HepG2 (cell line): ENCODE results near the gene VEPH1. TPM values are rescaled to one million over a fixed set of nuclear protein-coding genes. Genes with fewer than 3 reads are reported as not detected.

Experiments
- ATAC-seq: fragments of 200-7000 bp; cut with Tn5 transposase; 3 replicates; pipeline ENCODE4 v1.9.1; 2020; ENCODE audit warnings: mild to moderate bottlenecking, moderate library complexity
- BruUV-seq: library from RNA; stranded (reverse); fragments of 400-500 nt; replicated peaks from 2 replicates; lab custom pipeline; 2021; lab: Mats Ljungman, UMichigan
- CTCF ChIA-PET: fragments of 300-600 bp; formaldehyde crosslinking; extraction: SDS; loops from one replicate; lab custom pipeline; 2021; ENCODE audit warnings: low total read pairs, inconsistent platforms, low intra/inter-chr PET ratio; lab: Yijun Ruan, JAX
- POLR2A ChIA-PET: fragments of 350-600 bp; sonication (Branson Sonifier 250); formaldehyde crosslinking; loops from one replicate; lab custom pipeline; 2020; ENCODE audit warnings: antibody characterized with exemption, inconsistent platforms; lab: Yijun Ruan, JAX
- DNase-seq: peaks from one replicate; pipeline ENCODE4 v3.0.0-alpha.2; 2015; ENCODE audit warnings: low spot score
- FAIRE-seq: peaks from 3 replicates; lab custom pipeline; 2011; peaks lifted over from hg19 to GRCh38; lab: Jason Lieb, UNC
- H2AFZ ChIP-seq: one replicate; pipeline ENCODE4 v1.6.1; 2011; ENCODE audit warnings: low read length, inconsistent platforms
- H3K27ac ChIP-seq: fragments of 300-600 bp; 3 replicates; pipeline ENCODE4 v1.8.0; 2011; ENCODE audit warnings: mixed run types, mild to moderate bottlenecking, mixed read lengths, low read length, inconsistent platforms; ENCODE audit not compliant: insufficient read depth; ENCODE audit errors: extremely low read length
- H3K27me3 ChIP-seq, 2 experiments: fragments of 200-600 bp in 1 of 2; 2 replicates in 1 of 2; 3 replicates in 1 of 2; pipeline versions ENCODE4 v1.6.0 to v1.8.0; 2011; ENCODE audit warnings: low read length in 2 of 2, mild to moderate bottlenecking in 2 of 2, moderate library complexity in 2 of 2, inconsistent platforms in 1 of 2; ENCODE audit not compliant: insufficient read depth in 2 of 2, control insufficient read depth in 1 of 2
- H3K36me3 ChIP-seq, 2 experiments: fragments of 200-600 bp in 1 of 2; replicated peaks in 1 of 2; 2 replicates in 1 of 2; 3 replicates in 1 of 2; pipeline versions ENCODE4 v1.5.1 to v1.8.0; 2011; ENCODE audit warnings: low read length in 2 of 2, inconsistent platforms in 1 of 2; ENCODE audit not compliant: insufficient read depth in 2 of 2, control insufficient read depth in 1 of 2
- H3K4me1 ChIP-seq: 2 replicates; pipeline ENCODE4 v1.5.1; 2012; ENCODE audit warnings: low read length, inconsistent platforms; ENCODE audit not compliant: insufficient read depth
- H3K4me2 ChIP-seq: 2 replicates; pipeline ENCODE4 v1.6.0; 2011; ENCODE audit warnings: low read depth, low read length, inconsistent platforms
- H3K4me3 ChIP-seq, 3 experiments: fragments of 200-600 bp in 1 of 3; sonication (generic), shearing (Covaris generic) in 1 of 3; replicated peaks in 1 of 3; 2 replicates each; pipeline ENCODE4 v1.5.1; 2011 to 2016; ENCODE audit warnings: low read length in 3 of 3, inconsistent platforms in 2 of 3, low read depth in 2 of 3, mild to moderate bottlenecking in 2 of 3, control low read depth in 1 of 3, mixed read lengths in 1 of 3; ENCODE audit not compliant: insufficient read depth in 1 of 3
- H3K79me2 ChIP-seq: one replicate; pipeline ENCODE4 v1.6.1; 2011; ENCODE audit warnings: low read length, inconsistent platforms; ENCODE audit not compliant: insufficient read depth
- H3K9ac ChIP-seq: 2 replicates; pipeline ENCODE4 v1.6.0; 2011; ENCODE audit warnings: mild to moderate bottlenecking, low read depth, low read length, inconsistent platforms; ENCODE audit not compliant: insufficient read depth
- H3K9me3 ChIP-seq: 2 replicates; pipeline ENCODE4 v1.5.1; 2012; ENCODE audit warnings: mild to moderate bottlenecking, low read length
- H4K20me1 ChIP-seq: 2 replicates; pipeline ENCODE4 v1.6.0; 2011; ENCODE audit warnings: inconsistent platforms, mild to moderate bottlenecking, low read length, moderate library complexity; ENCODE audit not compliant: insufficient read depth
- ASH2L ChIP-seq: fragments of 300-600, 200-600 bp; sonication (generic); IDR thresholded peaks from 2 replicates; pipeline ENCODE4 v1.7.0; 2017; ENCODE audit warnings: low read depth, mild to moderate bottlenecking, moderate library complexity, mixed read lengths, low read length; ENCODE audit not compliant: insufficient read length
- EEA1 ChIP-seq: sonication (generic); formaldehyde crosslinking; IDR thresholded peaks from 2 replicates; pipeline ENCODE4 v1.5.1; 2020; ENCODE audit warnings: mild to moderate bottlenecking, missing genetic modification reagents, borderline replicate concordance
- EZH2 ChIP-seq: conservative IDR thresholded peaks from 2 replicates; pipeline ENCODE4 v1.6.1; 2012; ENCODE audit warnings: mild to moderate bottlenecking, low read depth, low read length, moderate library complexity
- NFKBIZ ChIP-seq: IDR thresholded peaks from 2 replicates; pipeline ENCODE4 v1.6.1; 2018; ENCODE audit warnings: missing genetic modification reagents, missing compliant biosample characterization
- POLR2A ChIP-seq, 2 experiments: IDR thresholded peaks; 2 replicates each; pipeline ENCODE4 v1.6.1; 2011; ENCODE audit warnings: low read depth in 2 of 2, low read length in 2 of 2, mild to moderate bottlenecking in 1 of 2, moderate library complexity in 1 of 2; ENCODE audit not compliant: insufficient read depth in 1 of 2
- RORA ChIP-seq: sonication (generic); formaldehyde crosslinking; IDR thresholded peaks from 2 replicates; pipeline ENCODE4 v1.5.0; 2020; ENCODE audit warnings: mild to moderate bottlenecking, missing genetic modification reagents, moderate library complexity
- SIX1 ChIP-seq: sonication (generic); formaldehyde crosslinking; IDR thresholded peaks from 2 replicates; pipeline ENCODE4 v1.4.0; 2020; ENCODE audit warnings: missing genetic modification reagents, borderline replicate concordance
- SRF ChIP-seq: IDR thresholded peaks from 2 replicates; pipeline ENCODE4 v1.6.1; 2011; ENCODE audit warnings: mild to moderate bottlenecking, low read depth, low read length, moderate library complexity
- SYNCRIP ChIP-seq: fragments of 200-400 bp; formaldehyde crosslinking; IDR thresholded peaks from 2 replicates; pipeline ENCODE4 v1.6.1; 2018; ENCODE audit warnings: mild to moderate bottlenecking, low read depth, low read length; ENCODE audit not compliant: insufficient read depth
- XBP1 ChIP-seq: sonication (generic); formaldehyde crosslinking; IDR thresholded peaks from 2 replicates; pipeline ENCODE4 v1.5.0; 2020; ENCODE audit warnings: missing genetic modification reagents
- ZMYM3 ChIP-seq: sonication (generic); formaldehyde crosslinking; IDR thresholded peaks from 2 replicates; pipeline ENCODE4 v1.5.1; 2020; ENCODE audit warnings: mild to moderate bottlenecking, missing genetic modification reagents
- ZNF136 ChIP-seq: sonication (generic); formaldehyde crosslinking; IDR thresholded peaks from 2 replicates; pipeline ENCODE4 v1.8.1; 2022; ENCODE audit warnings: low read depth, mild to moderate bottlenecking, moderate library complexity, missing genetic modification reagents
- ZNF205 ChIP-seq: IDR thresholded peaks from 2 replicates; pipeline ENCODE4 v1.6.1; 2018; ENCODE audit warnings: missing biosample characterization, missing genetic modification reagents
- ZNF547 ChIP-seq: sonication (generic); formaldehyde crosslinking; IDR thresholded peaks from 2 replicates; pipeline ENCODE4 v1.5.1; 2020; ENCODE audit warnings: mild to moderate bottlenecking, missing genetic modification reagents
- ZNF556 ChIP-seq: sonication (generic); formaldehyde crosslinking; IDR thresholded peaks from 2 replicates; pipeline ENCODE4 v1.4.0; 2020; ENCODE audit warnings: mild to moderate bottlenecking, missing genetic modification reagents, borderline replicate concordance
- ZNF674 ChIP-seq: sonication (generic); formaldehyde crosslinking; IDR thresholded peaks from 2 replicates; pipeline ENCODE4 v1.5.0; 2020; ENCODE audit warnings: low read depth, mild to moderate bottlenecking, missing genetic modification reagents
- WGBS: methylation state at CpG from one replicate; pipeline ENCODE4 v1.1.6; 2017; ENCODE audit warnings: low lambda C conversion rate; 5-methylcytosine and 5-hydroxymethylcytosine counted together
- in situ Hi-C: cut with HindIII; loops from 2 replicates; pipeline ENCODE4 v1.10.0; 2017; ENCODE audit warnings: low pct_unique_long_range_greater_than_20kb; ENCODE audit not compliant: extremely low pct_ligation_motif_present
- intact Hi-C: fragments of 100-400 bp; cut with micrococcal nuclease; formaldehyde crosslinking; loops from one replicate; pipeline ENCODE4 v1.10.0; 2022; ENCODE audit not compliant: unreplicated experiment
- polyA plus RNA-seq, 8 experiments: library from polyadenylated mRNA; depleted of rRNA in 3 of 8; stranded (reverse) in 7 of 8; unstranded in 1 of 8; fragments of >200 nt; fragmentation: Illumina TruSeq in 4 of 8; extraction: Trizol in 4 of 8; gene quantifications; 2 replicates each; pipeline versions ENCODE4 v1.2.1 to v1.2.3, GENCODE V29; 2011 to 2016; ENCODE audit warnings: low read depth in 4 of 8, missing spikeins in 1 of 8, mixed read lengths in 1 of 8; ENCODE audit not compliant: insufficient read depth in 1 of 8
- total RNA-seq, 5 experiments: library from RNA; depleted of rRNA; stranded (reverse); fragments of >200 nt; fragmentation: Illumina TruSeq; extraction: Trizol; gene quantifications; 2 replicates each; pipeline ENCODE4 v1.2.3, GENCODE V29; 2016; ENCODE audit warnings: low read depth in 1 of 5
- TF ChIP-seq, protein P1 (sequence below): sonication (generic); formaldehyde crosslinking; IDR thresholded peaks from 2 replicates; pipeline ENCODE4 v1.5.0; 2020; ENCODE audit warnings: mild to moderate bottlenecking, missing genetic modification reagents, borderline replicate concordance
- TF ChIP-seq, protein P2 (sequence below): sonication (generic); formaldehyde crosslinking; IDR thresholded peaks from 2 replicates; pipeline ENCODE4 v1.4.0; 2020; ENCODE audit warnings: missing genetic modification reagents, borderline replicate concordance
- TF ChIP-seq, protein P3 (sequence below): sonication (generic); formaldehyde crosslinking; IDR thresholded peaks from 2 replicates; pipeline ENCODE4 v1.5.0; 2020; ENCODE audit warnings: mild to moderate bottlenecking, missing genetic modification reagents, borderline replicate concordance

The VEPH1 gene
- total and polyA plus RNA-seq, 2 of the 13 experiments (the other 11 are each of a cell fraction or from before 2014, with no cell fraction given): not detected

DNA sequence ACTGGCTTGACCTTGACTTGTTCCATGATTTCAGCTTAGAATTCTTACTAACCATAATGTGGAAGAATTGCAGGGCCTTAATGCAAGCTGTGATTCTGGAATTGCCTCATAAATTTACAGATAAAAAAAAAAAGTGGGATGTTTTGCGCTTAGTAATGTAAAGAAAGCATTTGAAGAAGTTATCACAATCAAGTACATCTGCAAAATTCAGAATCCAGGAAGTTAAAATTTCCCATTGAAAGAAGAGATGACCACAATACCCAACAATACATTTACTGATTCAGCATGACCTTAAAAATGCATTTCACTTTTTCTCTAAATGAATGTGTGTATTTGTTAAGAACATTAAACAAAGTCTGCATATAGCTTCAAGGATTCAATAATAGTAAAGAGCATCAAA lies 278.2 kb downstream of the VEPH1 start:
- Histone ChIP-seq H3K9me3 (no peaks in the 10 kb centered on the region), H3K79me2 (no peaks in the 10 kb centered on the region), H2AFZ (no peak overlapping the region), H3K27me3 (peaks cover 0 to 3% of the 10 kb centered on the region in 2 experiments; a peak in 1 of 5 replicates), H3K4me2 (no peak overlapping the region), H4K20me1 (no peaks in the 10 kb centered on the region), H3K9ac (no peak overlapping the region), H3K4me1 (no peaks in the 10 kb centered on the region), H3K27ac (no peak overlapping the region), H3K36me3 (no peaks in the 10 kb centered on the region), H3K4me3 (no peak overlapping the region)
- no TSS peak for BruUV-seq
- POLR2A ChIA-PET: no interaction called here
- ATAC-seq: no peak
- no peak for DNase-seq
- no peak for FAIRE-seq
- TF ChIP-seq ZNF205: no peak
- no peak for TF ChIP-seq SRF
- no peak for TF ChIP-seq POLR2A (IDR thresholded peaks at IDR 0.05; ENCODE audit: insufficient read depth in 1 of 2, low read depth in 2 of 2, low read length in 2 of 2)
- TF ChIP-seq, protein P1, sequence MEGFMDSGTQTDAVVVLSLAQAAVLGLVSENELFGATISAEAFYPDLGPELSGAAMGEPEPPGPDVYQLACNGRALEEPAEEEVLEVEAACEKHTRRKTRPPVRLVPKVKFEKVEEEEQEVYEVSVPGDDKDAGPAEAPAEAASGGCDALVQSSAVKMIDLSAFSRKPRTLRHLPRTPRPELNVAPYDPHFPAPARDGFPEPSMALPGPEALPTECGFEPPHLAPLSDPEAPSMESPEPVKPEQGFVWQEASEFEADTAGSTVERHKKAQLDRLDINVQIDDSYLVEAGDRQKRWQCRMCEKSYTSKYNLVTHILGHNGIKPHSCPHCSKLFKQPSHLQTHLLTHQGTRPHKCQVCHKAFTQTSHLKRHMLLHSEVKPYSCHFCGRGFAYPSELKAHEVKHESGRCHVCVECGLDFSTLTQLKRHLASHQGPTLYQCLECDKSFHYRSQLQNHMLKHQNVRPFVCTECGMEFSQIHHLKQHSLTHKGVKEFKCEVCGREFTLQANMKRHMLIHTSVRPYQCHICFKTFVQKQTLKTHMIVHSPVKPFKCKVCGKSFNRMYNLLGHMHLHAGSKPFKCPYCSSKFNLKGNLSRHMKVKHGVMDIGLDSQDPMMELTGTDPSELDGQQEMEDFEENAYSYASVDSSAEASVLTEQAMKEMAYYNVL (CRISPR knock-in tag): no peak
- TF ChIP-seq SYNCRIP: no peak
- TF ChIP-seq RORA (CRISPR knock-in tag): no peak
- no peak for TF ChIP-seq NFKBIZ
- TF ChIP-seq XBP1: no peak
- no peak for TF ChIP-seq ZNF136 (CRISPR knock-in tag)
- TF ChIP-seq ZNF674 (CRISPR knock-in tag): no peak
- TF ChIP-seq SIX1: no peak
- TF ChIP-seq, protein P2, sequence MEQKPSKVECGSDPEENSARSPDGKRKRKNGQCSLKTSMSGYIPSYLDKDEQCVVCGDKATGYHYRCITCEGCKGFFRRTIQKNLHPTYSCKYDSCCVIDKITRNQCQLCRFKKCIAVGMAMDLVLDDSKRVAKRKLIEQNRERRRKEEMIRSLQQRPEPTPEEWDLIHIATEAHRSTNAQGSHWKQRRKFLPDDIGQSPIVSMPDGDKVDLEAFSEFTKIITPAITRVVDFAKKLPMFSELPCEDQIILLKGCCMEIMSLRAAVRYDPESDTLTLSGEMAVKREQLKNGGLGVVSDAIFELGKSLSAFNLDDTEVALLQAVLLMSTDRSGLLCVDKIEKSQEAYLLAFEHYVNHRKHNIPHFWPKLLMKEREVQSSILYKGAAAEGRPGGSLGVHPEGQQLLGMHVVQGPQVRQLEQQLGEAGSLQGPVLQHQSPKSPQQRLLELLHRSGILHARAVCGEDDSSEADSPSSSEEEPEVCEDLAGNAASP (CRISPR knock-in tag): no peak
- TF ChIP-seq, protein P3, sequence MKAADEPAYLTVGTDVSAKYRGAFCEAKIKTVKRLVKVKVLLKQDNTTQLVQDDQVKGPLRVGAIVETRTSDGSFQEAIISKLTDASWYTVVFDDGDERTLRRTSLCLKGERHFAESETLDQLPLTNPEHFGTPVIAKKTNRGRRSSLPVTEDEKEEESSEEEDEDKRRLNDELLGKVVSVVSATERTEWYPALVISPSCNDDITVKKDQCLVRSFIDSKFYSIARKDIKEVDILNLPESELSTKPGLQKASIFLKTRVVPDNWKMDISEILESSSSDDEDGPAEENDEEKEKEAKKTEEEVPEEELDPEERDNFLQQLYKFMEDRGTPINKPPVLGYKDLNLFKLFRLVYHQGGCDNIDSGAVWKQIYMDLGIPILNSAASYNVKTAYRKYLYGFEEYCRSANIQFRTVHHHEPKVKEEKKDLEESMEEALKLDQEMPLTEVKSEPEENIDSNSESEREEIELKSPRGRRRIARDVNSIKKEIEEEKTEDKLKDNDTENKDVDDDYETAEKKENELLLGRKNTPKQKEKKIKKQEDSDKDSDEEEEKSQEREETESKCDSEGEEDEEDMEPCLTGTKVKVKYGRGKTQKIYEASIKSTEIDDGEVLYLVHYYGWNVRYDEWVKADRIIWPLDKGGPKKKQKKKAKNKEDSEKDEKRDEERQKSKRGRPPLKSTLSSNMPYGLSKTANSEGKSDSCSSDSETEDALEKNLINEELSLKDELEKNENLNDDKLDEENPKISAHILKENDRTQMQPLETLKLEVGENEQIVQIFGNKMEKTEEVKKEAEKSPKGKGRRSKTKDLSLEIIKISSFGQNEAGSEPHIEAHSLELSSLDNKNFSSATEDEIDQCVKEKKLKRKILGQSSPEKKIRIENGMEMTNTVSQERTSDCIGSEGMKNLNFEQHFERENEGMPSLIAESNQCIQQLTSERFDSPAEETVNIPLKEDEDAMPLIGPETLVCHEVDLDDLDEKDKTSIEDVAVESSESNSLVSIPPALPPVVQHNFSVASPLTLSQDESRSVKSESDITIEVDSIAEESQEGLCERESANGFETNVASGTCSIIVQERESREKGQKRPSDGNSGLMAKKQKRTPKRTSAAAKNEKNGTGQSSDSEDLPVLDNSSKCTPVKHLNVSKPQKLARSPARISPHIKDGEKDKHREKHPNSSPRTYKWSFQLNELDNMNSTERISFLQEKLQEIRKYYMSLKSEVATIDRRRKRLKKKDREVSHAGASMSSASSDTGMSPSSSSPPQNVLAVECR (CRISPR knock-in tag): no peak
- TF ChIP-seq ZMYM3: no peak
- TF ChIP-seq ZNF547 (CRISPR knock-in tag): no peak
- no peak for TF ChIP-seq ZNF556 (CRISPR knock-in tag)
- TF ChIP-seq EZH2: no peak
- TF ChIP-seq EEA1 (CRISPR knock-in tag): no peak
- TF ChIP-seq ASH2L: no peak
- 83% methylated on average over 1 of the region's 1 CpG for WGBS
- in situ Hi-C loops: no loop called here
- CTCF ChIA-PET: no interaction called here
- intact Hi-C loops: no loop called here
